Germinal center (tissue), 1 donor: ENCODE data around the gene MN1.

Experiments used
- DNase-seq: peaks from one replicate; pipeline ENCODE4 v3.0.0; 2012; ENCODE audit warnings: mixed read lengths, low spot score

MN1 gene

GRCh38 chr22:27740202-27740748, 61.3 kb downstream of the MN1 start:
- DNase-seq = no peak

GRCh38 chr22:27737521-27737920, 64.0 kb downstream of the MN1 start:
- no peak for DNase-seq

- DNase-seq = no peak
Measured at GRCh38 chr22:27734066-27734465, 67.5 kb downstream of the MN1 start.

GRCh38 chr22:27732841-27733240, 68.7 kb downstream of the MN1 start:
- DNase-seq = no peak

- no peak for DNase-seq
Measured at GRCh38 chr22:27732391-27732790, 69.2 kb downstream of the MN1 start.

- no peak for DNase-seq
Measured at GRCh38 chr22:27731621-27732020, 69.9 kb downstream of the MN1 start.

- DNase-seq = no peak
Measured at GRCh38 chr22:27730641-27731433, 70.7 kb downstream of the MN1 start.

GRCh38 chr22:27729246-27729645, 72.3 kb downstream of the MN1 start:
- no peak for DNase-seq

GRCh38 chr22:27727673-27728451, 73.7 kb downstream of the MN1 start:
- DNase-seq = no peak

- no peak for DNase-seq
Measured at GRCh38 chr22:27726686-27727449, 74.7 kb downstream of the MN1 start.

GRCh38 chr22:27726331-27726685, 75.2 kb downstream of the MN1 start:
- no peak for DNase-seq

- no peak for DNase-seq
Measured at GRCh38 chr22:27725661-27726060, 75.9 kb downstream of the MN1 start.

GRCh38 chr22:27724709-27725108, 76.8 kb downstream of the MN1 start:
- no peak for DNase-seq

GRCh38 chr22:27724157-27724556, 77.4 kb downstream of the MN1 start:
- no peak for DNase-seq

GRCh38 chr22:27723708-27724107, 77.8 kb downstream of the MN1 start:
- DNase-seq = no peak

- DNase-seq = no peak
Measured at GRCh38 chr22:27723158-27723557, 78.4 kb downstream of the MN1 start.

GRCh38 chr22:27720860-27721259, 80.7 kb downstream of the MN1 start:
- no peak for DNase-seq

GRCh38 chr22:27719535-27720227, 81.9 kb downstream of the MN1 start:
- DNase-seq = no peak

GRCh38 chr22:27719036-27719347, 82.6 kb downstream of the MN1 start:
- DNase-seq = no peak

- DNase-seq = no peak
Measured at GRCh38 chr22:27718186-27719035, 83.1 kb downstream of the MN1 start.

GRCh38 chr22:27717094-27717493, 84.5 kb downstream of the MN1 start:
- DNase-seq = no peak
